ENCODE data around the gene SAMD13.

The SAMD13 gene

GRCh38 chr1:84265867-84266266, 35.6 kb upstream of the SAMD13 start:
- TF ChIP-seq Cebpa-rat (IDR thresholded peaks at IDR 0.05): no peak
- no peaks in the 10 kb centered on the region for H3K9me3 ChIP-seq
- no peaks in the 10 kb centered on the region; the same call in 1 of the 2 replicates for H3K27me3 ChIP-seq
- H3K36me3 ChIP-seq: no peaks in the 10 kb centered on the region
- no peak overlapping the region for H3K27ac ChIP-seq
- H4K20me1 ChIP-seq: no peaks in the 10 kb centered on the region
- no peak overlapping the region for H3K4me2 ChIP-seq
- no peaks in the 10 kb centered on the region for H3K4me1 ChIP-seq
- H3K9ac ChIP-seq: no peak overlapping the region
- H3K4me3 ChIP-seq: no peak overlapping the region

DNA sequence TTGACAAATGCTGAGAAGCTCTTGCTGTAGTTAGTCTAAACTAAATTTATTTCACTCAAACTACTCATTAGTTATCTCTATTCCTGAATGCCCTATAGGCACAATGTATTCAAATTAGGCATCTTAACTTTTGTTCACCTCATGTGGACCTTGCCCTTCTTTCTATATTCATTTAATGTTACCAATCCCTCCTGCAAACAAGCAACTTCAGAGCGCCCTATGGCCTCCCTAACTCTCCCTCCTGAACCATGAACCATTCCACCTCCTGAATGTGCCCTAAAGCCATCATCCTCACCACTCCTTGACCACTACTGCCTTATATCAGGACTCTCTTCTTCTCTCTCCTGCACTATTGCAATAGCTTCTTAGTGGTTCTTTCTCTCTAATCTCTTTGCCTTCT, 34.8 kb upstream of the SAMD13 start:
- H3K4me1 ChIP-seq: no peaks in the 10 kb centered on the region
- no peaks in the 10 kb centered on the region; the same call in 1 of the 2 replicates for H3K27me3 ChIP-seq
- TF ChIP-seq Cebpa-rat (IDR thresholded peaks at IDR 0.05): no peak
- no peaks in the 10 kb centered on the region for H3K9me3 ChIP-seq
- H3K36me3 ChIP-seq: no peaks in the 10 kb centered on the region
- H3K4me3 ChIP-seq: no peak overlapping the region
- no peak overlapping the region for H3K27ac ChIP-seq
- H3K4me2 ChIP-seq: no peak overlapping the region
- H3K9ac ChIP-seq: no peak overlapping the region
- H4K20me1 ChIP-seq: no peaks in the 10 kb centered on the region

- Histone ChIP-seq H4K20me1 (no peaks in the 10 kb centered on the region), H3K4me2 (no peak overlapping the region), H3K9me3 (no peaks in the 10 kb centered on the region), H3K4me3 (no peak overlapping the region), H3K4me1 (no peaks in the 10 kb centered on the region), H3K9ac (no peak overlapping the region), H3K36me3 (no peaks in the 10 kb centered on the region), H3K27ac (no peak overlapping the region), H3K27me3 (no peaks in the 10 kb centered on the region; the same call in 1 of the 2 replicates)
- TF ChIP-seq Cebpa-rat (IDR thresholded peaks at IDR 0.05): no peak
These were observed 34.0 kb upstream of the SAMD13 start for GRCh38 chr1:84267476-84267875.

- H3K36me3 ChIP-seq: no peaks in the 10 kb centered on the region
- no peaks in the 10 kb centered on the region for H3K9me3 ChIP-seq
- no peaks in the 10 kb centered on the region; the same call in 1 of the 2 replicates for H3K27me3 ChIP-seq
- no peak overlapping the region for H3K27ac ChIP-seq
- no peak overlapping the region for H3K4me2 ChIP-seq
- no peak overlapping the region for H3K9ac ChIP-seq
- H4K20me1 ChIP-seq: no peaks in the 10 kb centered on the region
- no peak overlapping the region for H3K4me3 ChIP-seq
- H3K4me1 ChIP-seq: no peaks in the 10 kb centered on the region
- TF ChIP-seq Cebpa-rat (IDR thresholded peaks at IDR 0.05): no peak
These were observed 33.2 kb upstream of the SAMD13 start for GRCh38 chr1:84268346-84268745.

DNA sequence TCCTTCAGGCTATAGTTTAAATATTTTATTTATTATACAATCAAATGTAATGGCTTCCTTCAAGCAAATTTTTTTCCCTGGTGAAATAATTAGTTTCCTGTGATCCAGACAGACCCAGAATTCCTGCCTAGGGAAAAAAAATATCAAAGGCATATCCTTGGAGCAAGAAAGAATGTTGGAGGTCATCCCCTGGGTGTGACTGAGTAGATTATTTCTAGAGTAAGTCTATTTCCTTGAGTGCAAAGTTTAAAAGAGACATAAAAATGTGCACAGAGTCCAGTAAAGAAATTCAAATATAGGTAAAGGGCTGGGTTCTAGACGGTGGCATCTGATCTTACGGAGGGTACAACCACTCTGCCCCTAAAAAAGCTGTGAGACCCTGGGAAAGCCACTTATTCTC, 32.2 kb upstream of the SAMD13 start:
- H3K4me3 ChIP-seq: no peak overlapping the region
- no peaks in the 10 kb centered on the region for H3K4me1 ChIP-seq
- no peaks in the 10 kb centered on the region for H4K20me1 ChIP-seq
- no peak overlapping the region for H3K9ac ChIP-seq
- H3K27me3 ChIP-seq: no peaks in the 10 kb centered on the region; the same call in 1 of the 2 replicates
- no peak for TF ChIP-seq Cebpa-rat (IDR thresholded peaks at IDR 0.05)
- H3K4me2 ChIP-seq: no peak overlapping the region
- H3K9me3 ChIP-seq: no peaks in the 10 kb centered on the region
- no peak overlapping the region for H3K27ac ChIP-seq
- H3K36me3 ChIP-seq: no peaks in the 10 kb centered on the region

- Histone ChIP-seq H4K20me1 (no peaks in the 10 kb centered on the region), H3K9ac (no peak overlapping the region), H3K9me3 (no peaks in the 10 kb centered on the region), H3K27me3 (no peaks in the 10 kb centered on the region), H3K36me3 (no peaks in the 10 kb centered on the region), H3K4me2 (no peak overlapping the region), H3K27ac (no peak overlapping the region), H3K4me1 (no peaks in the 10 kb centered on the region), H3K4me3 (no peak overlapping the region)
- no peak for TF ChIP-seq Cebpa-rat (IDR thresholded peaks at IDR 0.05)
These were observed 29.9 kb upstream of the SAMD13 start for GRCh38 chr1:84271441-84272151.

GRCh38 chr1:84272401-84272800, 29.1 kb upstream of the SAMD13 start:
- Histone ChIP-seq H4K20me1 (no peaks in the 10 kb centered on the region), H3K4me1 (no peaks in the 10 kb centered on the region), H3K36me3 (no peaks in the 10 kb centered on the region), H3K4me2 (no peak overlapping the region), H3K27me3 (no peaks in the 10 kb centered on the region), H3K4me3 (no peak overlapping the region), H3K27ac (no peak overlapping the region), H3K9me3 (no peaks in the 10 kb centered on the region), H3K9ac (no peak overlapping the region)
- TF ChIP-seq Cebpa-rat (IDR thresholded peaks at IDR 0.05): no peak

- Histone ChIP-seq H4K20me1 (no peaks in the 10 kb centered on the region), H3K4me1 (no peaks in the 10 kb centered on the region), H3K36me3 (no peaks in the 10 kb centered on the region), H3K27ac (no peak overlapping the region), H3K9ac (no peak overlapping the region), H3K4me3 (no peak overlapping the region), H3K4me2 (no peak overlapping the region), H3K27me3 (no peaks in the 10 kb centered on the region), H3K9me3 (no peaks in the 10 kb centered on the region)
- no peak; the same call in 1 of the 2 replicates for TF ChIP-seq Cebpa-rat (IDR thresholded peaks at IDR 0.05)
These were observed 24.0 kb upstream of the SAMD13 start for GRCh38 chr1:84277343-84278059.

- Histone ChIP-seq H3K4me1 (no peaks in the 10 kb centered on the region), H3K27ac (no peak overlapping the region)
These were observed 22.6 kb upstream of the SAMD13 start for GRCh38 chr1:84278905-84279304.

DNA sequence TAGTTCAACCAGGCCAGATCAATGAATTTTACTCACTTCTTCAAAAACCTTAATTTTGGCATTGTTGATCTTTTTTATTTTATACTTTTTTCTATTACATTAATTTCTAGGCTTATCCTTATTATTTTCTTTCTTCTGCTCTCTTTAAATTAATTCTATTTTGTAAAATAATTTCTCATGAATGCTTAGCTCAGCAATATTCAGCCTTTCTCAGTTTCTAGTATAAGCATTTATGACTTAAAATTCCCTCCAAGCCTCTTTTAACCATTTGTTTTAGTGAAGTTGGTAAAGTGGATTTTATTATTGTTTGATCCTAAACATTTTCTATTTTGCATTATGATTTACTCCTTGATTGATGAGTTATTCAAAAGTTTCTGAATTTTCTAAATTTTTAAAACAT, 20.6 kb upstream of the SAMD13 start:
- no peaks in the 10 kb centered on the region for H3K4me1 ChIP-seq
- H3K27me3 ChIP-seq: no peaks in the 10 kb centered on the region
- no peaks in the 10 kb centered on the region for H3K9me3 ChIP-seq
- no peak overlapping the region for H3K4me2 ChIP-seq
- no peak for TF ChIP-seq Cebpa-rat (IDR thresholded peaks at IDR 0.05)
- H3K9ac ChIP-seq: no peak overlapping the region
- no peak overlapping the region for H3K4me3 ChIP-seq
- H3K27ac ChIP-seq: no peak overlapping the region
- no peaks in the 10 kb centered on the region for H4K20me1 ChIP-seq
- H3K36me3 ChIP-seq: no peaks in the 10 kb centered on the region

More at GRCh38 chr1:84278905-84279304, 22.6 kb upstream of the SAMD13 start:
- H3K36me3 ChIP-seq: no peaks in the 10 kb centered on the region
- no peaks in the 10 kb centered on the region for H3K27me3 ChIP-seq
- H3K9me3 ChIP-seq: no peaks in the 10 kb centered on the region
- TF ChIP-seq Cebpa-rat (IDR thresholded peaks at IDR 0.05): no peak
- no peaks in the 10 kb centered on the region for H4K20me1 ChIP-seq
- no peak overlapping the region for H3K4me3 ChIP-seq
- H3K4me2 ChIP-seq: no peak overlapping the region
- no peak overlapping the region for H3K9ac ChIP-seq
